ENCODE measurements around the gene KCNN3. TPM values are rescaled to one million over a fixed set of nuclear protein-coding genes. Genes with fewer than 3 reads are reported as not detected.

Gene KCNN3
- total and polyA plus RNA-seq, 4 donors: 0.47 to 4.9 (median 1.9) TPM

DNA sequence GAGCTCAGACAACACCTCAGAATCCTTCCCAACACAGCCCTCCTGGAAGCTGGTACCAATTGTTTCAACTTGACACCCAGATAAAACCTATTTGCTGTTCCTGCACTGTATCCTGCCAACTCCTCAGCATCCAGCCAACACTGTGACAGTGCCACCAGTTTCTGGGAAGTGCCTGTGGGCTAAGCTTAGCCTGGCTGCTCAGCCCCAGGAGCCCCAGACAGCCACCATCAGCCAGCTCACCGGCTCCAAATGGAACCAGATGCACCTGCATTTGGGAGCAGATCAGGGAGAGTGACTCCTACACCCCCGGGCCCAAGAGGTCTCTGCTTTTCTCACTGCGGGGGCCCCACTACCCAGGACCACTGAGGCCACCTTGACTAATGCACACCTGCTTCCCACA, 24.9 kb downstream of the KCNN3 start:
- H3K36me3 ChIP-seq (ENCODE audit: control insufficient read depth in 4 of 4, insufficient read depth in 4 of 4, low read length in 4 of 4): no peaks in the 10 kb centered on the region
- H3K27me3 ChIP-seq (ENCODE audit: control insufficient read depth in 3 of 3, insufficient read depth in 3 of 3, low read length in 2 of 3): no peaks in the 10 kb centered on the region
- 77 to 84% methylated on average over 3 of the region's 3 CpGs for WGBS, 2 donors
- no peak for ATAC-seq (ENCODE audit: insufficient read depth, low FRiP score)
- TF ChIP-seq, protein P1, sequence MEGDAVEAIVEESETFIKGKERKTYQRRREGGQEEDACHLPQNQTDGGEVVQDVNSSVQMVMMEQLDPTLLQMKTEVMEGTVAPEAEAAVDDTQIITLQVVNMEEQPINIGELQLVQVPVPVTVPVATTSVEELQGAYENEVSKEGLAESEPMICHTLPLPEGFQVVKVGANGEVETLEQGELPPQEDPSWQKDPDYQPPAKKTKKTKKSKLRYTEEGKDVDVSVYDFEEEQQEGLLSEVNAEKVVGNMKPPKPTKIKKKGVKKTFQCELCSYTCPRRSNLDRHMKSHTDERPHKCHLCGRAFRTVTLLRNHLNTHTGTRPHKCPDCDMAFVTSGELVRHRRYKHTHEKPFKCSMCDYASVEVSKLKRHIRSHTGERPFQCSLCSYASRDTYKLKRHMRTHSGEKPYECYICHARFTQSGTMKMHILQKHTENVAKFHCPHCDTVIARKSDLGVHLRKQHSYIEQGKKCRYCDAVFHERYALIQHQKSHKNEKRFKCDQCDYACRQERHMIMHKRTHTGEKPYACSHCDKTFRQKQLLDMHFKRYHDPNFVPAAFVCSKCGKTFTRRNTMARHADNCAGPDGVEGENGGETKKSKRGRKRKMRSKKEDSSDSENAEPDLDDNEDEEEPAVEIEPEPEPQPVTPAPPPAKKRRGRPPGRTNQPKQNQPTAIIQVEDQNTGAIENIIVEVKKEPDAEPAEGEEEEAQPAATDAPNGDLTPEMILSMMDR (IDR thresholded peaks at IDR 0.05; ENCODE audit: control extremely low read depth, extremely low read depth): no peak
- H3K4me1 ChIP-seq (ENCODE audit: control insufficient read depth in 5 of 5, insufficient read depth in 5 of 5, low read length in 5 of 5): peaks cover 0 to 40% (median 3%) of the 10 kb centered on the region in 5 donors
- no peak overlapping the region for H3K27ac ChIP-seq (ENCODE audit: low read depth in 1 of 2, low read length in 1 of 2)
- no peak for DNase-seq
- no peak overlapping the region for H3K4me3 ChIP-seq
- H3K9me3 ChIP-seq (ENCODE audit: control insufficient read depth in 4 of 4, insufficient read depth in 3 of 4, low read length in 3 of 4): no peaks in the 10 kb centered on the region
- no peak overlapping the region for H3K9ac ChIP-seq (ENCODE audit: insufficient read depth in 1 of 2, low read length in 2 of 2)

DNA sequence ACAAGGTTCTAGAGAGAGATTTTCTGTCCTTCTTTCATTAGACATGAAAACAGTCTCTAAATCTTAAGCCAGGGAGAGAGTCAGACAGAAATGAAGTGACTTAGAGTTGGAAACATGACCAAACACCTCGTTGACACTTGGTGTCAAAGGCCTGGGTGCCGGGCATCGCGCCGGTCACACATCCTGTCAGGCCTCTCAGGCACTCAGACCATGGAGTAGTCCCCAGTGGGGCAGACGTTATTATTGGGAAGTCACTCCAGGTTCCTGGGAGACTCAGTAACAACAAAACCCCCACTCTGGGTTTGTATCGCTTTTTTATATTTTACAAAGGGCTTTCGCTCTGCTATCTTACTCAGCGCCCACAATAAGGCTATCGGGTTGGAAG, 25.8 kb downstream of the KCNN3 start:
- TF ChIP-seq, protein P1 (IDR thresholded peaks at IDR 0.05; ENCODE audit: control extremely low read depth, extremely low read depth): no peak
- H3K9me3 ChIP-seq (ENCODE audit: control insufficient read depth in 4 of 4, insufficient read depth in 3 of 4, low read length in 3 of 4): no peaks in the 10 kb centered on the region
- DNase-seq (peak in 1 of 3 donors; percentile 44), ATAC-seq (ENCODE audit: insufficient read depth, low FRiP score) (no peak)
- no peaks in the 10 kb centered on the region for H3K27me3 ChIP-seq (ENCODE audit: control insufficient read depth in 3 of 3, insufficient read depth in 3 of 3, low read length in 2 of 3)
- H3K36me3 ChIP-seq (ENCODE audit: control insufficient read depth in 4 of 4, insufficient read depth in 4 of 4, low read length in 4 of 4): no peaks in the 10 kb centered on the region
- WGBS, 2 donors: 79 to 81% methylated on average over 10 of the region's 10 CpGs
- no peak overlapping the region for H3K27ac ChIP-seq (ENCODE audit: low read depth in 1 of 2, low read length in 1 of 2)
- H3K4me1 ChIP-seq (ENCODE audit: control insufficient read depth in 5 of 5, insufficient read depth in 5 of 5, low read length in 5 of 5): peaks cover 0 to 49% (median 3%) of the 10 kb centered on the region in 5 donors
- no peak overlapping the region for H3K9ac ChIP-seq (ENCODE audit: insufficient read depth in 1 of 2, low read length in 2 of 2)
- no peak overlapping the region for H3K4me3 ChIP-seq

DNA sequence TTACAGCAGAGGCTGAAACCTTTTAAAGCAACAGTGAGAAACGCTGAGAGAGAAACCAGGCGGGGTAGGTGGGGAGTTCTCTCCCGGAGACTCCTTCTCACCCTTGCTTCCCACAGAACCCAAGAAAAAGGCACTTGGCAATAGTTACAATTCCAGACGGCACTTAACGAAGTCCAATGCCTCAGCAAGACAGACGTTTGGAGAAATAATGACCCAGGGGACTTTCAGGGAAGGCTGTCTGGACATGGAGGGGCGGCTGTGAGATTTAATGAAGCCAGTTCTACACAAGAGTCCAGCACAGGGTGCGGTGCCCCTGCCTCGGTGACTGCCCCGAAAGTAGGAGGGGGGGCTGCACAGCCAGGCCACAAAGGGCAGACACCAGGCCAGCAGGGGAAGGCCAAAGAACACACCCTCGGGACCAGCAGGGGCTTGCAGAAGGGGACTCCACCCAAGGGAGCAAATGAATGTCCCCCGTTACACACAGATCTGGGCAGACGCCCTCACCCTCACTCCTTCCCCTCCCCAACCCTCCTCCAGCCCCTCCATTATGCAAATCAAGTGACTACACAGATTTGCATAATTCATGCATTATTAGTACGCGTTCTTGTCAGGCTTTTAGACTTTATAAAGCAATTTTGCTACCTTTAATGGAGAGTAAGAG, 26.3 kb downstream of the KCNN3 start:
- no peak for ATAC-seq (ENCODE audit: insufficient read depth, low FRiP score)
- 75 to 80% methylated on average over 15 of the region's 15 CpGs for WGBS, 2 donors
- Histone ChIP-seq H3K27me3 (ENCODE audit: control insufficient read depth in 3 of 3, insufficient read depth in 3 of 3, low read length in 2 of 3) (no peaks in the 10 kb centered on the region), H3K9ac (ENCODE audit: insufficient read depth in 1 of 2, low read length in 2 of 2) (no peak overlapping the region), H3K4me3 (no peak overlapping the region), H3K27ac (ENCODE audit: low read depth in 1 of 2, low read length in 1 of 2) (no peak overlapping the region), H3K36me3 (ENCODE audit: control insufficient read depth in 4 of 4, insufficient read depth in 4 of 4, low read length in 4 of 4) (no peaks in the 10 kb centered on the region), H3K4me1 (ENCODE audit: control insufficient read depth in 5 of 5, insufficient read depth in 5 of 5, low read length in 5 of 5) (peaks cover 0 to 49% (median 3%) of the 10 kb centered on the region in 5 donors), H3K9me3 (ENCODE audit: control insufficient read depth in 4 of 4, insufficient read depth in 3 of 4, low read length in 3 of 4) (no peaks in the 10 kb centered on the region)
- DNase-seq: no peak
- TF ChIP-seq, protein P1 (IDR thresholded peaks at IDR 0.05; ENCODE audit: control extremely low read depth, extremely low read depth): no peak

DNA sequence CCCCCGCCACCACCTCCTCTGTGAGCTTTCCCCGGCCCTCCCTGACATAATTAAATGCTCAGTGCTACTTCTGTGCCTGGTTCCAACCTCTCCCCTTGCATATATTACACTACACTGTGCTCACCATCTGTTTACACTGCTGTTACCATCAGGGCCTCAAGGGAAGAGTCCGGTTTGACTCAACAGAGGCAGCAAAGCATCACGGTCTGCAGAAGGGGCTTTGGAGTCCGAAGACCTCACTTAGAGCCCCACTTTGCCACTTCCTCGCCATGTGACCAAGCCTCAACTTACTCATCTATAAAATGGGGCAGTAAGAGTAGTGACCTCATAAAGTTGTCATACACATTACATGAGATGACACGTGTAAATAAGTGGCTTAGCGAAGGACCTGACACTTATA, 27.4 kb downstream of the KCNN3 start:
- 88 to 89% methylated on average over 7 of the region's 8 CpGs for WGBS, 2 donors
- Histone ChIP-seq H3K4me3 (no peak overlapping the region), H3K27ac (ENCODE audit: low read depth in 1 of 2, low read length in 1 of 2) (no peak overlapping the region), H3K4me1 (ENCODE audit: control insufficient read depth in 5 of 5, insufficient read depth in 5 of 5, low read length in 5 of 5) (peaks cover 0 to 44% (median 6%) of the 10 kb centered on the region in 5 donors), H3K9me3 (ENCODE audit: control insufficient read depth in 4 of 4, insufficient read depth in 3 of 4, low read length in 3 of 4) (no peaks in the 10 kb centered on the region), H3K36me3 (ENCODE audit: control insufficient read depth in 4 of 4, insufficient read depth in 4 of 4, low read length in 4 of 4) (no peaks in the 10 kb centered on the region), H3K27me3 (ENCODE audit: control insufficient read depth in 3 of 3, insufficient read depth in 3 of 3, low read length in 2 of 3) (no peaks in the 10 kb centered on the region), H3K9ac (ENCODE audit: insufficient read depth in 1 of 2, low read length in 2 of 2) (no peak overlapping the region)
- TF ChIP-seq, protein P1 (IDR thresholded peaks at IDR 0.05; ENCODE audit: control extremely low read depth, extremely low read depth): no peak
- ATAC-seq (ENCODE audit: insufficient read depth, low FRiP score) (no peak), DNase-seq (no peak)

Measured in lung (tissue), 12 donors.